Activated CD4-positive, alpha-beta T cell treated with anti-CD3 and anti-CD28 coated beads, Interleukin-2, amount 50 U/mL, for 24 hours (primary cell): ENCODE results near the gene FBXL2.
"Not testable (repeated sequence)": the region's sequence is repeated elsewhere in the genome, so short reads cannot be mapped to it uniquely, and the experiment has no call there.

Experiments
- DNase-seq, 2 donors: peaks; one replicate each; pipeline ENCODE4 v3.0.0-alpha.2; 2020; ENCODE audit warnings: low read depth in 1 of 2, low spot score in 1 of 2

The FBXL2 gene

DNA sequence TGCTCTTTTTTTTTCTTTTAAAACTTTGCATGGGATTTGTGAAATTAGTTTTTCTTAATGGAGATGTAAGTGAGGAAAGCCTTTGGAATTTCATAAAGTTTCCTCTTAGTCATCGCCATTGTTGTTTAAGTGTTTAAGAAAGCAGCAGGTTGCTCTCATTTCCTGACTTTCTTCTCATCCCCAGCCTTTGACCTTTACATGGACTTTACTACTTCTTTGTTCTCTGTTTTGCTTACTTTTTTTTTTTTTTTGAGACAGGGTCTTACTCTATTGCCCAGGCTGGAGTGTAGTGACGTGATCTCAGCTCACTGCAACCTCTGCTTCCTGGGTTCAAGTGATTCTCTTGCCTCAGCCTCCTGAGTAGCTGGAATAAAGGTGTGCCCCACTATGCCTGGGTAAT, 38.6 kb downstream of the FBXL2 start:
- no peak for DNase-seq

GRCh38 chr3:33317963-33318709, 40.9 kb downstream of the FBXL2 start:
- DNase-seq = no peak

GRCh38 chr3:33318710-33319380, 41.6 kb downstream of the FBXL2 start:
- DNase-seq = no peak

- no peak for DNase-seq
Measured at GRCh38 chr3:33322412-33322811, 45.2 kb downstream of the FBXL2 start.

DNA sequence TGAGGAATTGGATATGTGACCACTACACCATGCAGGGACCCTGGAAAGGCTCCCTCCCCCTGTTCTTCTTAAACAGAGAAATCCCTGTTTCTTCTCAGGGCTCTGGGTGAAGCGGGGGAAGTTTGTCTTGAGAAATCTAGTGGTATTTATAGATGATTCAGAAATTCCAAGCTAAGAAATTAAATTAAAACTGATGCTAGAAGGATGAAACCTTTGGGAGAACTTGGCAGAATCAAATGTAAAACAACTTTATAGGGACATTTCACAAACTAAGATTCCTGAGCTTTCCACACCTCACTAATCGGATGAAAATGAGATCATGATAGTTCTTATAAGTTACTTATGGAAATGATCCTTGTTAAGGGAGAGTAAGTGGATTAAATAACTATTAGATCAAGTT, 54.2 kb downstream of the FBXL2 start:
- no peak for DNase-seq

- no peak for DNase-seq
Measured at GRCh38 chr3:33334364-33334763, 57.1 kb downstream of the FBXL2 start.

DNA sequence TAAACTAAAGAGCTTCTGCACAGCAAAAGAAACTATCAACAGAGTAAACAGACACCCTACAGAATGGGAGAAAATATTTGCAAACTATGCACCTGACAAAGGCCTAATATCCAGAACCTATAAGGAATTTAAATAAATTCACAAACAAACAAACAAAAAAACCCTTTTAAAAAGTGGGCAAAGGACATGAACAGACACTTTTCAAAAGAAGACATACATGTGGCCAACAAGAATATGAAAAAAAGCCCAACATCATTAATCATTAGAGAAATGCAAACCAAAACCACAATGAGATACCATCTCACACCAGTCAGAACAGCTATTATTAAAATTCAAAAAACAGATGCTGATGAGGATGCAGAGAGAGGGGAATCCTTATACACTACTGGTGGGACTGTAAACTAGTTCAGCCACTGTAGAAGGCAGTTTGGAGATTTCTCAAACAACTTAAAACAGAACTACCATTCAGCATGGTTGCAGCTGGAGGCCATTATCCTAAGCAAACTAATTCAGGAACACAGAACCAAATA, 61.8 kb downstream of the FBXL2 start:
- DNase-seq = not testable (repeated sequence)

- DNase-seq = no peak
Measured at GRCh38 chr3:33339758-33340157, 62.5 kb downstream of the FBXL2 start.

- DNase-seq = no peak
Measured at GRCh38 chr3:33355611-33356010, 78.4 kb downstream of the FBXL2 start.

DNA sequence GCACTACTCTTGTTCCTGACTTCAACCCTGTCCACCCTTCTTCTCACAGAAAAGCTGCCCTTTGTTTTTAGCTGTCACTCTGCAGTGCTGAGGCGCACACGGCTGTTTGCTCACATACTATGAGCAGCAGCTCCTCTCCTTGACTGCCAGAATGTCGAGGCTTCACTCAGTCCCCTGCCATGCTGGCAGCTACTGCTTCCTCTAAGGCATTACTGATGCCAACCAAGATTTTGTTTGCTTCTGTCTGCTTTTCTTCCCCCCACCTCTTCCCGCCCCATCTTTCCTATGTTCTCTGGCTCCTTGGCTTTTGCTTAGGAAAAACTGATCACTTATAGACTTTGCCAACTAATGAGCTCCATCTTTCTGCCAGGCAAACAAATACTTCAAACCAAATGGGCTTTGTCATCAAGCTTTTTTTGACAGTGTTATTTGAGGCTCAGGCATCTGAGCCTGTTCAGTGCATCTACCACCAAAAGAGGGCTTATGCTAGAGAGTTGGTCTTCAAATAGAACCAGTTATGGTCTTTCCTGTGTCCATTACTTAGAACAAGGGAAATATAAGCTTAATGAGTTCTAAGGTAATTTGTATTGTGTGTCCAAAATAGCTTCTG, 81.0 kb downstream of the FBXL2 start:
- DNase-seq = no peak

DNA sequence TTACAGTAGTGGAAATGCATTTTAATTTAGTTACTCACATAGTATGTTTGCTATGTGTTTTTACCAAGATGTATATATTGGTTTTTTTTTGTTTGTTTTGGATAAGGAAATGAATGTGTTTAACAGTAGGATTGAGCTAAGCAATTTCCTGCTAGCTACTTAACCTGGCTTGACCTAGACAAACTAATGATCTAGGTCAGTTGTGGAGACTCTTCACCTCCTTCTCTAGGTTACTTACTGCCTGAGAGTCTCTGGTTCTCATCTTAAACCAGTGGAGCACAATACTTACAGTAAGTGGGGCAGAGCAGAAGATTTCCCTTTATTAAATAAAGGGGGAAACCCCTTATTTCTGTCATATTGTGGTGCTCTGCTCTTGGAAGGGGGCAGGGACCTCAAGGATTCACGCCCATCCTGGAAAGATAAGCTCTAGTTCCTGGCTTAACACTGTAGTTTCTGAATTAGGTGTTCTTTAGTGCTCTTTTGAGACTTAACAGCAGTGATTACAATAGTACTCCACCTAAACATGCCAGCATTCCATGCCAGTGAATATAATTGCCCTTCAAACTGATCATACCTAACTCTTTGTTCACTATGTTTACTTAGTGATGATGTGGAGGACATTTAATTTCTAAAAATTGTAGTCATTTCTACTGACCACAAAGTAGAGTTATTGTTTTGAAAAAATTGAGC, 83.0 kb downstream of the FBXL2 start:
- DNase-seq = no peak

GRCh38 chr3:33363113-33363800, 86.0 kb downstream of the FBXL2 start:
- DNase-seq = no peak

DNA sequence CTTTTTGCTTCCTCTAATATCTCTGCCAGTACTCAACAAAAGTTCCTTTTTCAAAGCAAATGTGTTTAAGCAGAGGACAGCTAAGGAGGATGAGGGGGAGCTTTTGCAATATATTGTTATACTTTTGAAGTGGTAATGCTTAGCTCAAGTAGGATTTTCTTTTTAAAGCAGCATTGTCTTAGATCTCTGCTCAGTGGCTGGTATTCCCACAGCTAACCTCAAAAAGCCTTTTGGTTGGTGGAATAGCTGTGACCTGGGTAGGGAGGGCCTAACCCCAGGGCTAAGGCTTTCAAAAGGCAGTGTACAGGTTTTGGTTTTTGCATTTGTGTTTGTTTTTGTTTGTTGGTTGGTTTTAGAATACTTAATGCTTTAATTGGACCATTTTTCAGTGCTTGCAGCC, 86.8 kb downstream of the FBXL2 start:
- DNase-seq = no peak

DNA sequence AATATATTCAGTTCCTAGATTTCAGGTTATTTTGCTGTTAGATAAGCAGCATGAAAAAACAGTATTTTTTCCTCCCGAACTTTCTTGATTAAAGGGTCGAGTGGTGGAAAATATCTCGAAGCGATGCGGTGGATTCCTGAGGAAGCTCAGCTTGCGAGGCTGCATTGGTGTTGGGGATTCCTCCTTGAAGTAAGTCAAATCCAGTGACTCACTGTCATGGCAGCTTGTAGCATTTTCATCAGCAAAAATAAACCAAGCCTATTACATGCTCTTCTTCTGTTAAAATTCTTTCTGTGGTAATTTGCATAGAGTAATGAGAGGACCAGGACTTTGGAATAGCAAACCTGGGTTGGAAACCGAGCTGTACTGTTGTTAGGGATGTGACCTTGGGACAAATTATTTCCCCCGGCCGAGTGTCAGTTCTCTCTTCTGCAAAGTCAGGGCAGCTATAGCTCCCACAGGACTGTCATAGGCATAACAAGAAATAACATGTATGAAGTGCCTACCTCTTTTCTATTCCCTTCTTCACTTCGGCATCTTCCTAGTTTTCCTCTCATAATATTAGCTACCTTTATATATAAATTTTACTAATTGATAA, 87.4 kb downstream of the FBXL2 start:
- DNase-seq = no peak

- DNase-seq = peak; percentile 7 to 30
Measured at GRCh38 chr3:33372218-33373081, 95.2 kb downstream of the FBXL2 start.

DNA sequence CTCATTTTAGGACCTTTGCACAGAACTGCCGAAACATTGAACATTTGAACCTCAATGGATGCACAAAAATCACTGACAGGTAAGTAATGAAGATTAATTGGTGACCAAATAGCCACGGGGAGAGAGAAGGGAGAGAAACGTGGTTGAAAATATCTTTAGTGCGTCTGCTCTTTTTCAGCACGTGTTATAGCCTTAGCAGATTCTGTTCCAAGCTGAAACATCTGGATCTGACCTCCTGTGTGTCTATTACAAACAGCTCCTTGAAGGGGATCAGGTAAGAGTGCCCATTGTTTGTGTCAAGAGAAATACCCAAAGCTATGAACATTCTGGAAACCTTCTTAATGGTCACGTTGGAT, 95.8 kb downstream of the FBXL2 start:
- no peak for DNase-seq

GRCh38 chr3:33377489-33377888, 100.2 kb downstream of the FBXL2 start:
- DNase-seq = no peak

DNA sequence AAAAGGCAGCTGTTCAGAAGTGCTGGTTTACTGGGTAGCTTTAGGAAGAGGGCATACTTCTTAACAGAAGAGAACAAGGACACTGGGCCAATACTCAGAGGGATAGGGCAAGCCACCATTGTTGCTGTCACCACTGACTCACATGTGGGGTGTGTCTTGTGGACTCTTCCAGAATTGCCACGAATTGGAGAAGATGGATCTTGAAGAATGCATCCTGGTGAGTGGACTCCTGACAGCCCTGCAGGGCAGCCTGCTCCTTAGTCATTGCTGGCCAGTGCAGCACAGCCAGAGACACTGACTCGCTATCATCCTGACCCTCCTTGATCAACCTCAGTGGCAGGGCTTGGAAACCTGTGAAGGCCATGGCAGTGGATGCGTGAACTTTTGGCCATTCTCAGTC, 100.7 kb downstream of the FBXL2 start:
- DNase-seq = no peak

GRCh38 chr3:33380653-33381052, 103.4 kb downstream of the FBXL2 start:
- DNase-seq = no peak

DNA sequence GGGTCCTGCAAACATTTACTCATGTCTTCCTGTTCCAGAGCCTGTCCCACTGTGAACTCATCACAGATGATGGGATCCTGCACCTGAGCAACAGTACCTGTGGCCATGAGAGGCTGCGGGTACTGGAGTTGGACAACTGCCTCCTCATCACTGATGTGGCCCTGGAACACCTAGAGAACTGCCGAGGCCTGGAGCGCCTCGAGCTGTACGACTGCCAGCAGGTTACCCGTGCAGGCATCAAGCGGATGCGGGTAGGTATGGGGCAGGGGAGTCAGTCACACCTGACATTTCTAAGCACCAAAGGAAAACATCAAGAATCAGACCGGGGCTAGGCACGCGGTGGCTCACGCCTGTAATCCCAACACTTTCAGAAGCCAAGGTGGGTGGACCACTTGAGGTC, 106.7 kb downstream of the FBXL2 start:
- no peak for DNase-seq
